Activated naive CD8-positive, alpha-beta T cell (primary cell): ENCODE measurements around the gene GPRC5A.
"Not testable (repeated sequence)": the region's sequence is repeated elsewhere in the genome, so short reads cannot be mapped to it uniquely, and the experiment has no call there.

ENCODE experiments used
- H3K27ac Mint-ChIP-seq: one replicate; pipeline ENCODE4 v1.8.0; 2021; ENCODE audit warnings: mixed read lengths
- H3K27me3 Mint-ChIP-seq: one replicate; pipeline ENCODE4 v1.8.0; 2021; ENCODE audit warnings: mixed read lengths
- H3K36me3 Mint-ChIP-seq: one replicate; pipeline ENCODE4 v1.8.0; 2021; ENCODE audit warnings: mixed read lengths
- H3K4me1 Mint-ChIP-seq: one replicate; pipeline ENCODE4 v1.8.0; 2021; ENCODE audit warnings: low read depth, mixed read lengths
- H3K4me3 Mint-ChIP-seq: one replicate; pipeline ENCODE4 v1.8.0; 2021; ENCODE audit warnings: mild to moderate bottlenecking, mixed read lengths
- H3K9me3 Mint-ChIP-seq: one replicate; pipeline ENCODE4 v1.8.0; 2021; ENCODE audit warnings: low read depth, mixed read lengths

Gene GPRC5A, protein sequence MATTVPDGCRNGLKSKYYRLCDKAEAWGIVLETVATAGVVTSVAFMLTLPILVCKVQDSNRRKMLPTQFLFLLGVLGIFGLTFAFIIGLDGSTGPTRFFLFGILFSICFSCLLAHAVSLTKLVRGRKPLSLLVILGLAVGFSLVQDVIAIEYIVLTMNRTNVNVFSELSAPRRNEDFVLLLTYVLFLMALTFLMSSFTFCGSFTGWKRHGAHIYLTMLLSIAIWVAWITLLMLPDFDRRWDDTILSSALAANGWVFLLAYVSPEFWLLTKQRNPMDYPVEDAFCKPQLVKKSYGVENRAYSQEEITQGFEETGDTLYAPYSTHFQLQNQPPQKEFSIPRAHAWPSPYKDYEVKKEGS

GRCh38 chr12:12891080-12891880 is at the start of gene GPRC5A:
Gene GPRC5A (plus strand): TSS chr12:12891562. CDS start chr12:12908250, 16,688 bp downstream.
- Mint-ChIP-seq H3K27ac (no peak within 1 kb of the TSS), H3K4me1 (peaks cover 9% of the 10 kb centered on the region), H3K27me3 (peaks cover 17% of the 10 kb centered on the region), H3K9me3 (no peaks in the 10 kb centered on the region), H3K36me3 (peaks cover 3% of the 10 kb centered on the region), H3K4me3 (peak within 1 kb of the TSS; percentile 85)

- no peaks in the 10 kb centered on the region for H3K27me3 Mint-ChIP-seq
- peak overlapping the region; percentile 71 for H3K27ac Mint-ChIP-seq
- H3K36me3 Mint-ChIP-seq, result peaks cover 4% of the 10 kb centered on the region
- peaks cover 22% of the 10 kb centered on the region for H3K4me1 Mint-ChIP-seq
- peak overlapping the region; percentile 11 for H3K4me3 Mint-ChIP-seq
- no peaks in the 10 kb centered on the region for H3K9me3 Mint-ChIP-seq
Observed at GRCh38 chr12:12845794-12846243, 45.5 kb upstream of the GPRC5A start.

- peak overlapping the region; percentile 46 for H3K27ac Mint-ChIP-seq
- not testable (repeated sequence) for H3K9me3 Mint-ChIP-seq
- H3K4me1 Mint-ChIP-seq, result peaks cover 22% of the 10 kb centered on the region
Observed at GRCh38 chr12:12846780-12847179, 44.6 kb upstream of the GPRC5A start.

GRCh38 chr12:12853435-12853834 is 37.9 kb upstream of the GPRC5A start:
- no peak overlapping the region for H3K4me3 Mint-ChIP-seq
- no peak overlapping the region for H3K27ac Mint-ChIP-seq
- H3K4me1 Mint-ChIP-seq, result peaks cover 2% of the 10 kb centered on the region
- H3K9me3 Mint-ChIP-seq, result no peaks in the 10 kb centered on the region
- no peaks in the 10 kb centered on the region for H3K27me3 Mint-ChIP-seq
- H3K36me3 Mint-ChIP-seq, result peaks cover 11% of the 10 kb centered on the region

More at GRCh38 chr12:12846780-12847179, 44.6 kb upstream of the GPRC5A start:
- H3K36me3 Mint-ChIP-seq, H3K4me3 Mint-ChIP-seq, H3K27me3 Mint-ChIP-seq: not testable (repeated sequence)

DNA sequence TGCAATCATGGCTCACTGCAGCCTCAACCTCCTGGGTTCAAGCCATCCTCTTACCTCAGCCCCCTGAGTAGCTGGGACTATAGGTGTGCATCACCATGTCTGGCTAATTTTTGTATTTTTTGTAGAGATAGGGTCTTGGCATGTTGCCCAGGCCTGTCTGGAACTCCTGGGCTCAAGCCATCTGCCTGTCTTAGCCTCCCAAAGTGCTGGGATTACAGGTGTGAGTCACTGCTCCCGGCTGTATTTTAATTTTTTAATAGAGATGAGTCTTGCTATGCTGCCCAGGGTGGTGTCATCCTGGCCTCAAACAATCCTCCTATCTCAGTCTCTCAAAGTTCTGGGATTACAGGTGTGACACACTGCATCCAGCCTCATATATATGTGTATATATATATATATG is 31.7 kb upstream of the GPRC5A start:
- Mint-ChIP-seq H3K9me3 (no peaks in the 10 kb centered on the region), H3K4me1 (no peaks in the 10 kb centered on the region), H3K4me3 (no peak overlapping the region), H3K27me3 (no peaks in the 10 kb centered on the region), H3K36me3 (peaks cover 16% of the 10 kb centered on the region), H3K27ac (no peak overlapping the region)

DNA sequence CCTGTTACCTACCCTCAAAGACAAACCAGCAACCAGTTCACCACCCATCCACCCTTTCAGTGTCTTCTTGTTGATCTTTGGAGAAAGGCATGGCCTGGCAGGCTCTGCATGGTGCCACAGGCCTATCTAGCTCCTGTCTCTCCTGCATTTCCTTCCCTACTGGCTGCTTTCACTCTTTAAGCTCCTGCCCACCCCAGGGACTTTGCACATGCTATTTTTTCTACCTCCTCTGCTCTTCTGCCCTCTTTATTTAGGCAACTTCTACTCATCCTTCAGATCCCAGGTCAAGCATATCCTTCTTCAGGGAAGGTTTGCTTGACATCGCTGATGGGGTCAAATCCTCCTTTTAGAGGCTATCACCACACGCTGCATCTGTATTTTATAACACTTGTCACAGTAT is 27.1 kb upstream of the GPRC5A start:
- H3K4me3 Mint-ChIP-seq, result no peak overlapping the region
- no peaks in the 10 kb centered on the region for H3K27me3 Mint-ChIP-seq
- no peaks in the 10 kb centered on the region for H3K9me3 Mint-ChIP-seq
- H3K36me3 Mint-ChIP-seq, result peaks cover 12% of the 10 kb centered on the region
- no peaks in the 10 kb centered on the region for H3K4me1 Mint-ChIP-seq
- H3K27ac Mint-ChIP-seq, result no peak overlapping the region

DNA sequence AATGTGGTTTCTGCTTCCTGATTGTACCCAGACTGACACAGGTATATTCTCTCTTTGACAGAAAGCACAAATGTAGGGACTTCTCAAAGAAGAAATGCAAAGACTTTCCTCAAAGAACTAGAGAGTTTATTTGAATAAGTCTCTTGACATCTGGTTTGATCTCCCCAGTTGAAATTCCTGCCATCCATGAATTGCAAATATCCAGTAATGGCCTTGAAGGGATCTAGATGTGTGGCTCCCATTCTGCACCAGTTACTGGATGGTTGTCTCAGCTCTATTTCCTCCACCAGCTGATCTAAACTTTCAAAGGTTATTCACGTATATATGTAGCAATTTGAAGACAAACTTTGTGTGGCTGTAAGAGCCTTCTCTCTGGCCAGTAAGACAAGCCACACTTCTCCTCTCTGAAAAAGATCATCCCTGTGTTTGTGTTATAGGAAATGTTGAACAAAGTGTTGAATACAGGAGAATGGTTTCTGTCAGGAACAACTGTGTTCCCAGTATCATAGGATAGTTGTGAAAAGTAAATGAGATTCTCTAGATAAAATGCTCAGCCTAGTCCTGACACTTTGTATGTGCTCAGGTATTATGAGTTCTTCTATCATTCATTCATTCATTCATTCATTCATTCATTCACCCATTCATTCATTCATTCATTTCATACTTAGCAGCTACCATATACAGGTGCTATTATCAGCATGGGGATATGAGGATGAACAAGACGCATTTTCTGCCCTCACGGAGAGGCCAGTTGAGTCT is 22.7 kb upstream of the GPRC5A start:
- Mint-ChIP-seq H3K4me3 (no peak overlapping the region), H3K27me3 (no peaks in the 10 kb centered on the region), H3K36me3 (peaks cover 13% of the 10 kb centered on the region), H3K4me1 (no peaks in the 10 kb centered on the region), H3K9me3 (no peaks in the 10 kb centered on the region), H3K27ac (no peak overlapping the region)

DNA sequence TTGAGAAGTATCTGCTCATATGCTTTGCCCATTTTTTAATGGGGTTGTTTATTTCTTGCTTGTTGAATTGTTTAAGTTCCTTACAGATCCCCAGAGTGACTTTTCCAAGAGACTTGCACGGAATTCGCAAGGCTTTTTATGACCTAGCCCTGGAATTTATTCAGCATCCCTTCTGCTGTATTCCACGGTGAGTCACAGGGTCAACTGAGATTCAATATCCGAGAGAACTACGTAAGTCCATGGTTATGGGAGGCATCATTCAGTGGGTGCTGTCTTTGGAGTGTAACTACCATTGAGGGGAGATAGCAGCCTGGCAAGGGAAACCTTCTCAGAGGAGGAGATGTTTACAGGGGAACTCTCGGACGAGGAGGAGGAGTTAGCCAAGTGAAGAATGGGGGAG is 20.9 kb upstream of the GPRC5A start:
- Mint-ChIP-seq H3K4me1 (no peaks in the 10 kb centered on the region), H3K36me3 (peaks cover 12% of the 10 kb centered on the region), H3K27ac (no peak overlapping the region), H3K4me3 (no peak overlapping the region), H3K9me3 (no peaks in the 10 kb centered on the region), H3K27me3 (no peaks in the 10 kb centered on the region)

DNA sequence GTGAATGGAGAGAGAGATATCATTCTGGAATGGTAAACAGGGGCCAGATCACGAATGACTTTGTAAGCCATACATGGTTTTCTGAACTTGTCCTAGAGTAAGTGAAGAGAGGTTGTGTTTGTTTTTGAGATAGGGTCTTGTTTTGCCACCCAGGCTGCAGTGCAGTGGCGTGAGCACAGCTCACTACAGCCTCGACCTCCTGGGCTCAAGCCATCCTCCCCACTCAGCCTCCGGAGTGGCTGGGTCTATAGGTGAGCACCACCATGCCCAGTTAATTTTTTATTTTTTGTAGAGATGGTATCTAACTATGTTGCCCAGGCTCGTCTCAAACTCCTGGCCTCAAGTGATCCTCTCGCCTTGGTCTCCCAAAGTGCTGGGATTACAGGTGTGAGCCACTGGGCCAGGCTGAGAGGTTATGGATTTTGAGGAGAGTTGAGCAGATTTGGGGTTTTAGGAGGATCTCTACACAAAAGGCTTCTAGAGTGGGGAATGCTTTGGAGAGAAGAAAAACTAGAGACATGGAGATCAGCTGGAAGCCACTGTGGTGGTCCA is 19.7 kb upstream of the GPRC5A start:
- no peak overlapping the region for H3K27ac Mint-ChIP-seq

GRCh38 chr12:12872139-12872933 is 19.0 kb upstream of the GPRC5A start:
- H3K4me3 Mint-ChIP-seq, result no peak overlapping the region
- H3K36me3 Mint-ChIP-seq, result peaks cover 16% of the 10 kb centered on the region
- H3K27me3 Mint-ChIP-seq, result no peaks in the 10 kb centered on the region
- no peak overlapping the region for H3K27ac Mint-ChIP-seq
- H3K9me3 Mint-ChIP-seq, result no peaks in the 10 kb centered on the region
- no peaks in the 10 kb centered on the region for H3K4me1 Mint-ChIP-seq

More for the DNA sequence above, 19.7 kb upstream of the GPRC5A start:
- no peak overlapping the region for H3K4me3 Mint-ChIP-seq
- H3K9me3 Mint-ChIP-seq, result no peaks in the 10 kb centered on the region
- H3K27me3 Mint-ChIP-seq, result no peaks in the 10 kb centered on the region
- H3K36me3 Mint-ChIP-seq, result peaks cover 14% of the 10 kb centered on the region
- H3K4me1 Mint-ChIP-seq, result no peaks in the 10 kb centered on the region

DNA sequence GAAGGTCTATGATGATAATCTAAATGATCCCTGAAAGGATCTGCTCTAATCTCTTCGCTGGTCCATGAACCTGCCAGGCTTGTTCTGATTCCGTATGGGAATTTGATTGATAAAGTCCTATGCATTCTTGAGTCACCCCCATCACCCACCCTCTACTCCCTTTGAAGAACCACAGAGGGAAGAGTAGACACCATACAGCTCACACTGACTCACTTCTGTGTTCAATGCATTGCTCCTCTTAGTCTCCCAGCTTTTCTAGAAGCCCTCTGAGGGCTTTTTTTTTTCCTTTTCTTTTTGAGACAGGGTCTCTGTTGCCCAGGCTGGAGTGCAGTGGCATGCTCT is 18.5 kb upstream of the GPRC5A start:
- Mint-ChIP-seq H3K27ac (no peak overlapping the region), H3K36me3 (peaks cover 16% of the 10 kb centered on the region), H3K4me1 (no peaks in the 10 kb centered on the region), H3K9me3 (no peaks in the 10 kb centered on the region), H3K4me3 (no peak overlapping the region), H3K27me3 (no peaks in the 10 kb centered on the region)

DNA sequence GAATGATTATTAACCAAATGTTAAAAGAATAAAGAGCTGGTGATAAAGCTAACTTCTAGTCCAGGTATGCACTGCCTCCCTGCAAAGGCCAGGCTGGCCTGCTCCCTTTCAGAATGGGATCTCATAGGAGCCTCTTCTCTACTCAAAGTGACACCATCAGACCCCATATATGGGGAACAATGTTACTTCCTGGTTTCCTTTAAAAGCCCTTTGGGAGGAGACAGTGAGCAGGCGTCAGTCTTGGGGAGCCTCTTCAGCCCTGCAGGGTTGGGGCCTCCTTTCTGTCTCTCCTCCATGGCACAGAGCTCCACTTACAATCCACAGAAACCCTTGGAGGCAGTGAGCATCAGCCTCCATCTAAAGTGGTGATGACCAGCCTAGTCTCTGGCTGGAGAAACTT is 17.3 kb upstream of the GPRC5A start:
- Mint-ChIP-seq H3K27me3 (no peaks in the 10 kb centered on the region), H3K27ac (no peak overlapping the region), H3K4me3 (no peak overlapping the region), H3K4me1 (no peaks in the 10 kb centered on the region), H3K36me3 (peaks cover 16% of the 10 kb centered on the region), H3K9me3 (no peaks in the 10 kb centered on the region)

GRCh38 chr12:12875301-12875700 is 16.1 kb upstream of the GPRC5A start:
- H3K27me3 Mint-ChIP-seq, H3K9me3 Mint-ChIP-seq, H3K4me1 Mint-ChIP-seq, H3K27ac Mint-ChIP-seq, H3K4me3 Mint-ChIP-seq: not testable (repeated sequence)
- H3K36me3 Mint-ChIP-seq, result peaks cover 15% of the 10 kb centered on the region

DNA sequence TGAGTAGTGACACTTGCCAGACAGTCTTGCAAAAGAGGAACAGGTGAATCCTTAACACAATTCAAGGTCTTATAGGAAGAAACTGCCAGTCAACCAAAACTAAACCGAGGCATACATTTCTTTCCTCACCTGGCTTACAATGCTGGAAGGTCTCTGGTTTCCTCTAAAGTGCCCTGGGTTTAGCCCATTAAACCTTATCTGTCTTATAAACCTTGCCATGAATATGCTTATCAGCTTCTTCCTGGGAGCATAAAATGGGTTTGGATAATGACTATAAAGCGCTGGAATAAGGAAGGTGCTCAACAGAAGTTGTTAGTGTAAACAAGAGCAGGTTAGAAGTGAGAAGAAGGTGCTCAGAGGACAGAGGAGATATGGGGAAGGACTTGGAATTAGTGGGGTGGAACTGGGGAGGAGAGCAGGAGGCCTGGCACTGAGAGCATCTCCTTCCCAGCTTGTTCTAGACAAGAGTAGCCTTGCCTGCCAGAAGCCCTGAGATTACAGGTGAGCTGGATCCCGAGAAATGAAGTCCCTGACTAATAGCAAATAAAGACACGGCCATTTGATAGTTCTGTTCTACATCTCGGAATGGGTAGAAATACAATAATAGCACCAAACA is 14.1 kb upstream of the GPRC5A start:
- peaks cover 6% of the 10 kb centered on the region for H3K36me3 Mint-ChIP-seq
- no peak overlapping the region for H3K27ac Mint-ChIP-seq
- H3K27me3 Mint-ChIP-seq, result no peaks in the 10 kb centered on the region
- no peaks in the 10 kb centered on the region for H3K9me3 Mint-ChIP-seq
- H3K4me3 Mint-ChIP-seq, result no peak overlapping the region
- no peaks in the 10 kb centered on the region for H3K4me1 Mint-ChIP-seq
